Muscle of leg (tissue), 11 donors: ENCODE measurements around the gene ZNF718. TPM values are rescaled to one million over a fixed set of nuclear protein-coding genes. Genes with fewer than 3 reads are reported as not detected.
A peak's percentile ranks its signal among the peaks of the same experiment; 100 is the strongest.
"Not testable (repeated sequence)": the region's sequence is repeated elsewhere in the genome, so short reads cannot be mapped to it uniquely, and the experiment has no call there.

Experiments used
- DNase-seq: peaks from one replicate; pipeline ENCODE4 v3.0.0; 2013
- H3K27ac ChIP-seq: one replicate; pipeline ENCODE4 v1.5.1; 2013; ENCODE audit warnings: mild to moderate bottlenecking, low read length, control low read depth
- H3K27me3 ChIP-seq: one replicate; pipeline ENCODE4 v1.6.1; 2013; ENCODE audit warnings: low read length; ENCODE audit not compliant: control insufficient read depth, insufficient read depth
- H3K36me3 ChIP-seq: one replicate; pipeline ENCODE4 v1.6.1; 2013; ENCODE audit warnings: low read length; ENCODE audit not compliant: control insufficient read depth, insufficient read depth
- H3K4me1 ChIP-seq: one replicate; pipeline ENCODE4 v1.6.1; 2013; ENCODE audit warnings: low read length; ENCODE audit not compliant: control insufficient read depth, insufficient read depth
- H3K4me3 ChIP-seq: one replicate; pipeline ENCODE4 v1.5.1; 2013; ENCODE audit warnings: low read length, control low read depth
- H3K9me3 ChIP-seq: replicated peaks from 2 replicates; pipeline ENCODE4 v1.6.1; 2013; ENCODE audit warnings: low read depth, low read length; ENCODE audit not compliant: control insufficient read depth
- WGBS: methylation state at CpG from one replicate; pipeline ENCODE4 v1.1.5; 2013; ENCODE audit warnings: missing lambda C conversion rate; ENCODE audit not compliant: insufficient coverage; 5-methylcytosine and 5-hydroxymethylcytosine counted together
- polyA plus RNA-seq, 8 donors: library from polyadenylated mRNA; unstranded; fragments of 120-200 nt; gene quantifications; one replicate each; pipeline versions ENCODE4 v1.2.1 to v1.2.3, GENCODE V29; 2013; ENCODE audit warnings: inconsistent platforms in 1 of 8, low replicate concordance in 1 of 8; ENCODE audit not compliant: insufficient read length in 8 of 8, insufficient read depth in 1 of 8
- total RNA-seq: library from RNA; stranded (reverse); fragments of 120-200 nt; gene quantifications from one replicate; pipeline ENCODE4 v1.2.4, GENCODE V29; 2013

ZNF718 gene
- total and polyA plus RNA-seq, 9 donors: 3.5 to 9.5 (median 6.7) TPM

DNA sequence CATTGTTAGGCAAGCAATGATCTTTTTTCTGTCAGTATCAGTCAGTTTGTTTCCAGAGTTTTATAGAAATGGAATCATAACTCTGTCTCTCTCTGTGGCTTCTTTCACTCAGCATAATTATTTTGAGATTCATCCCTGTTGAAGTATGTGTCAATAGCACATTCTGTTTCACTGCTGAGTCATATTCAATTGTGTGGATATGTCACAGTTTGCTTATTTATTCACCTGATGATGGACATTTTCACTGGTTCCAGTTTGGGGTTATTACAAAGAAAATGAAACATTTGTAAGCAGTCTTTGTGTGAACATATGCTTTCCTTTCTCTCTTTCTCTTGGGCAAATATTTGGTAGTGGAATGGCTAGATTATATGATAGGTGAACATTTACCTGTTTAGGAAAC is 10.2 kb upstream of the ZNF718 start:
- Histone ChIP-seq H3K4me1 (no peaks in the 10 kb centered on the region), H3K9me3 (no peaks in the 10 kb centered on the region), H3K36me3 (no peaks in the 10 kb centered on the region), H3K27ac (no peak overlapping the region), H3K27me3 (peaks cover 20% of the 10 kb centered on the region), H3K4me3 (no peak overlapping the region)
- no peak for DNase-seq

DNA sequence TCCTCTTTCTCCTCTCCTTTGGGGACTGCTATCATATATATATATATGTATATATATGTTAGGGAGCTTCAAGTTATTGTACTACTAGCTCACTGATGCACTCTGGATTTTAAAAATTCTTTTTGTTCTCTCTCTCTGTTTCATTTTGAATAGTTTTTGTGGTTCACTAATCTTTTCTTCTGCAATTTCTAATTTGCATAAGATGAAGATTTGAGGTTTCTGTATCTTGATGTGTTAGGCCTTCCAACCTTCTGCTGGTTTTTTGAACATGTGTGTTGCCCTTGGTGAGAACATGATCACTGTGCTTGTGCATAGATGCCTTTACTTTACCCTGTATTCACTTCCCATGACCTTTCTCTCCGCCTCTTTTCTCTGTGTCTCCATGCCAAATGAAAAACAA is 7.8 kb upstream of the ZNF718 start:
- no peak for DNase-seq
- H3K9me3 ChIP-seq: no peaks in the 10 kb centered on the region
- no peak overlapping the region for H3K4me3 ChIP-seq
- H3K36me3 ChIP-seq: no peaks in the 10 kb centered on the region
- no peak overlapping the region for H3K27ac ChIP-seq
- peaks cover 5% of the 10 kb centered on the region for H3K27me3 ChIP-seq
- no CpG with 5 or more reads among the region's 1 CpG for WGBS
- no peaks in the 10 kb centered on the region for H3K4me1 ChIP-seq

DNA sequence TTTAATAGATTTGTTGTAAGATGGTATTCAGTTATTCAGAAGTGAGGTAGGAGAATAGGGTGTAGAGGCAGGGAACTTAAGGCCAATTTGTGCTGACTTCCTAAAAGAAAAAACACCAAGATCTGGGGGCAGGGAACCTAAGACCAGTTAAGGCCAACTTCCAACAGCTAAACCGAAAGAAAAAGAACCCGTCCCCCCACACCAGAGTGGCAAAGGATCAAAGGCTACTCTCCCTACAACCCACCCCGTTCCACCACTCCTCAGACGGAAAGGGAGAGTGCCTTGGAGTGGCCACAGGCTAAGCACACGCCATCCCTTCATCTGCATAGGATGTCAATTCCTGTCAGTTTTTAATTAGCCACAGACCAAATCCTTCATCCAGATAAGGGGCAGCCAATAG is 3.7 kb upstream of the ZNF718 start:
- DNase-seq: no peak
- 65% methylated on average over 5 of the region's 5 CpGs for WGBS
- Histone ChIP-seq H3K36me3 (peaks cover 3% of the 10 kb centered on the region), H3K4me1 (peaks cover 4% of the 10 kb centered on the region), H3K27me3 (peaks cover 3% of the 10 kb centered on the region), H3K4me3 (no peak overlapping the region), H3K27ac (no peak overlapping the region), H3K9me3 (peaks cover 10% of the 10 kb centered on the region)

DNA sequence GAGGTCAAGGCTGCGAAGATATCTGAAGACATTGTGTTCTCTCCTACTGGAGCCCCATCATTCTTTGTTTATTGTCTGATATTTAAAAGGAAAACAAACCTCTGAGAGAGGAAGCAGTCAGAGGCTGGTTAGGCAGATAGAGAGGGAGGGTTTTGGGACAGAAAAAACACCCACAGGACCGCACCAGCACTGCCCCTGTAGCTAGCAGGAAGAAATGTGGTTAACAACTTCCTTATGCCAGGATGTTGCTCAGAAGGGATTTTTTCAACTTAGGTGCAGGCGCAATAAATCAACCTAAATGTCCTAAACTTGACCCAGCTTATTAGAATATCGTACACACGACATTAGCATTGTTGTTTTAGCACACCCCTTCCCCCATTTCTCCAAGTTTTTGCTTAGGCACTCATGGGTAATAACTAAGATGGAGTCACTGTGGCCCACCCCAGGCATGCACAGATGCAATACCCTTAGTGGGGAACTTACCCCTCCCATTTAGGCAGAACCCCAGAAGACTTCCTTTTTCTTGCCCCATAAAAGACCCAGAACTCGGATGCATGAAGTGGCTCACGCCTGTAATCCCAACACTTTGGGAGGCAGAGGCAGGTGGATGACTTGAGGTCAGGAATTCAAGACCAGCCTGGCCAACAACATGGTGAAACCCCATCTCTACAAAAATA is 2.8 kb upstream of the ZNF718 start:
- no peak overlapping the region for H3K27ac ChIP-seq

DNA sequence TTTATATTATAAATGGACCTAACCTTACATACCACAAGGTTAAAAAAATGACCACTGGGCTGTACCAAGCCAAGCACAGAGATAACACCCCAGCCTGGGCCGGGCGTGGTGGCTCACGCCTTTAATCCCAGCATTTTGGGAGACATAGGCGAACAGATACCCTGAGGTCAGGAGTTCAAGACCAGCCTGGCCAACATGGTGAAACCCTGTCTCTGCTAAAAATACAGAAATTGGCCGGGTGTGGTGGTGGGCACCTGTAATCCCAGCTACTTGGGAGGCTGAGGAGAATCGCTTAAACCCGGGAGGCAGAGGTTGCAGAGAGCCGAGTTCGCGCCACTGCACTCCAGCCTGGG is 403 bp upstream of the ZNF718 start:
- peaks cover 26% of the 10 kb centered on the region for H3K9me3 ChIP-seq
- H3K4me3 ChIP-seq: peak overlapping the region; percentile 67
- not testable (repeated sequence) for DNase-seq, H3K27me3 ChIP-seq, H3K4me1 ChIP-seq
- 83% methylated on average over 5 of the region's 10 CpGs for WGBS
- peaks cover 27% of the 10 kb centered on the region for H3K36me3 ChIP-seq
- peak overlapping the region; percentile 97 for H3K27ac ChIP-seq

More for the DNA sequence above, 2.8 kb upstream of the ZNF718 start:
- 63% methylated on average over 4 of the region's 7 CpGs for WGBS
- Histone ChIP-seq H3K9me3 (peaks cover 12% of the 10 kb centered on the region), H3K27me3 (peaks cover 3% of the 10 kb centered on the region), H3K4me1 (peaks cover 7% of the 10 kb centered on the region), H3K4me3 (no peak overlapping the region), H3K36me3 (peaks cover 10% of the 10 kb centered on the region)
- no peak for DNase-seq

DNA sequence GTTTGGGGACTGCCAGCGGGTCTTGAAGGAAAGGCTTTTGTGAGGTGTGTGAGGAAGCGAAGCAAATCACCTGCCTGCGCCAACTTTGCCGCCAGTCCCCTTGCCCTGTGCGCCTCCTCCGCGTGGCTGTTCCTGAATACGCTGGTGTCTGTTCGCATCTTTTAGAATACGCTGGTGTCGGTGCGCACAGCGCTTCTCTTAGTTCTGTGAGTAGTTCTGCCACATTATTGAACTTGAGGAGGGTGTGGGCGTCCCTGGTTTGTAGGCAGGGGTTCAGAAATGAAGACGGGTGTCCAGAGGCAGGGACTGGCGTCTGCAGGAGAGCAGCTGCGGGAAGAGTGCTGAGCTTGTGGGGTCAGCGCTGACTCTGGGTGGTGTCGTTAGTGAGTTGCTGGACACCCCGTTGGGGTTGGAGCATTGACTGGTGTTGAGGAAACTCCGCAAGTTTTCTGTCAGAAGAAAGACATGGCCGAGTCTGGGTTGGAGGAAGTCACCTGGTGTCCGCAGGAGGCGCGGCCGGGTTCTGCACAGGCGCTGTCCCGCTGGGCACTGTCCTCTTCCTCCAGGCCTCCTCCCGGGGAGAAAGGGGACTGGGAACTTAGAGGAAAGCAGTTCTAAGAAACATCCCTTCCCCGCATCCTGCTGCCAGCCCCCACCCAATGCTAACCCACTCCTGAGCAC is 930 bp downstream of the ZNF718 start:
- Histone ChIP-seq H3K4me1 (peaks cover 7% of the 10 kb centered on the region), H3K4me3 (peak overlapping the region; percentile 67), H3K27me3 (no peaks in the 10 kb centered on the region), H3K9me3 (peaks cover 31% of the 10 kb centered on the region), H3K36me3 (peaks cover 32% of the 10 kb centered on the region), H3K27ac (peak overlapping the region; percentile 97)
- whole genome bisulfite sequencing: under 1% methylated on average over 21 of the region's 30 CpGs
- peak; percentile 11 for DNase-seq

DNA sequence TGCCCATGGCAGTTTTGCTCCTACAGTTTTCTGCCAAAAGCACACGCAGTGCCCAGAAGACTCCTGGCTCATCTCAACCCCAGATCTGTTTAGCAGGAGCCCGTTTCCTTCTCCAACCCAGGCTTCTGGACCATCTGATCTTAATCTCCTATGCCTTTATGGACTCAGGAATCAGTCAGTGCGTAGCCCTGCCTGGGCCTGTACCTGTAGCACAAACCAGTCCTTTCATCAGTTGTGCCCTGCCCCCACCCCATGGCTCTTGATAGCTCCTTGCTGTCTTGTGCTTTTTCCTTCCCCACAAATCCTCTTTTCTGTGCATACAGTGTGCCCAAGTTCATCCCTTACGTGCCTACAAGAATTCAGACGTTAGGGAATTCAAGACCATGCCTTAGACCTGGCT is 1.5 kb downstream of the ZNF718 start:
- peaks cover 32% of the 10 kb centered on the region for H3K36me3 ChIP-seq
- no peak for DNase-seq
- H3K4me3 ChIP-seq: peak overlapping the region; percentile 67
- H3K27ac ChIP-seq: no peak overlapping the region
- WGBS: 71% methylated on average over 3 of the region's 5 CpGs
- no peaks in the 10 kb centered on the region for H3K27me3 ChIP-seq
- H3K4me1 ChIP-seq: peaks cover 7% of the 10 kb centered on the region
- peaks cover 32% of the 10 kb centered on the region for H3K9me3 ChIP-seq

DNA sequence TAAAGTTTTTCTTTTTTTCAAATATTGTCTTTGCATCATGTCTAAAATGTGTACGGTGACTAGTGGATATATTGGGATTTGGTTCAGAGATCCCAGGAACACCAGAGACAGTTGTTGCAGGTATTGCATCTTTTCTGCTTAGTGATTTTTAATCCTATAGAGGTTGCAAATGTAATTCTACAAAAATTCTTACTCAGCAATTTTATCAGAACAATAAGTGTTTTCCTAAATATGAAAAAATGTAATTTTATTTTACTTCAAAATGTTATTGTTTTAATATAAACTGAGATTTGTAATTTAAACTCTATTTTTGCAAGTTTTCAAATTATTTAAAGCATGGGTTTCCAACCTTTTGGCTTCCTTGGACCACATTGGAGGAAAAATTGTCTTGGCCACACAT is 8.2 kb downstream of the ZNF718 start:
- Histone ChIP-seq H3K27me3 (no peaks in the 10 kb centered on the region), H3K9me3 (peaks cover 36% of the 10 kb centered on the region), H3K4me1 (no peaks in the 10 kb centered on the region), H3K4me3 (no peak overlapping the region), H3K36me3 (peaks cover 43% of the 10 kb centered on the region), H3K27ac (no peak overlapping the region)
- no peak for DNase-seq
- WGBS: no CpG with 5 or more reads among the region's 1 CpG

DNA sequence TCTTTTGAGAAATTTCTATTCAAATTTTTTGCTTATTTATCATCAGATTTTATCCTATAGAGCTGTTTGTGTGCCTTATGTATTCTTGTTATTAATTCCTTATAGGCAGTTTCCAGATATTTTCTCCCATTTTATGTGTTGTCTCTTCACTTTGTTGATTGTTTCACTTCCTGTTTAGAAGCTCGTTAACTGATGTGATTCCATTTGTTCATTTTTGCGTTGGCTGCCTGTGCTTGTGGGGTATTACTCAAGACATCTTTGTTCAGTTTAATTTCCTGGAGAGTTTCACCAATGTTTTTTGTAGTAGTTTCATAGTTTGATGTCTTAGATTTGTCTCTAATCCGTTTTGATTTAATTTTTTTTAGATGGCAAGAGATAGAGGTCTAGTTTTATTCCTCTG is 14.6 kb downstream of the ZNF718 start:
- peaks cover 37% of the 10 kb centered on the region for H3K36me3 ChIP-seq
- H3K4me3 ChIP-seq: no peak overlapping the region
- WGBS: no CpG with 5 or more reads among the region's 3 CpGs
- H3K4me1 ChIP-seq: no peaks in the 10 kb centered on the region
- peaks cover 49% of the 10 kb centered on the region for H3K9me3 ChIP-seq
- no peak overlapping the region for H3K27ac ChIP-seq
- no peaks in the 10 kb centered on the region for H3K27me3 ChIP-seq
- no peak for DNase-seq

DNA sequence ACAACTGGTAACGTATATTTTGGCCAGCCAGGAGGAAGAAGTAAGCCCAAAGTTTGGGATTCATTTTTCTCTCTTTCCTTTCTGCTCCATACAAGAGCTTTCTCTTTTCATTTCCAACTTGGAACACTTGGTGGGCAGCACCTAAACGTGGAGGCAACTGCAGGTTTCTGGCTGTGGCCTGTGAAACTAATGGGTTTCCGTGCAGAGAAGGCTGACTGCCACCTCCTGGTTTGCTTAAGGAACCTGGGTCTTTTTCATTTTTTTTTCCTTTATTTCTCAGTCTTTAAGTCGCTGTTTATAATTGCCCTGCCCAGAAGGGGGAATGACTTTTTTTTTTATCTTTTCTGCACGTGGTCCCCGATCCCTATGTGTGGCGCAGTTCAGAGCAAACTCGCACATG is 15.4 kb downstream of the ZNF718 start:
- 96% methylated on average over 7 of the region's 8 CpGs for WGBS

More for the DNA sequence above, 15.4 kb downstream of the ZNF718 start:
- Histone ChIP-seq H3K27ac (no peak overlapping the region), H3K27me3 (no peaks in the 10 kb centered on the region), H3K4me3 (no peak overlapping the region), H3K4me1 (no peaks in the 10 kb centered on the region), H3K9me3 (peaks cover 52% of the 10 kb centered on the region), H3K36me3 (peaks cover 31% of the 10 kb centered on the region)
- DNase-seq: no peak
